T47D (cell line): ENCODE data around the gene SIX4.

ENCODE experiments used
- DNase-seq, 2 experiments: peaks; one replicate each; pipeline versions ENCODE4 v3.0.0 to v3.0.0-alpha.2; 2011 to 2012; ENCODE audit warnings: low read depth in 1 of 2, low spot score in 1 of 2
- JUND ChIP-seq: IDR thresholded peaks from 2 replicates; pipeline ENCODE4 v1.6.1; 2012; ENCODE audit warnings: low read depth
- in situ Hi-C: cut with HindIII; loops from 2 replicates; pipeline ENCODE4 v1.10.0; 2016; ENCODE audit warnings: low sequenced_read_pairs, low pct_unique_long_range_greater_than_20kb

The SIX4 gene

GRCh38 chr14:60665177-60665550 lies 59.0 kb downstream of the SIX4 start:
- no peak for TF ChIP-seq JUND
- in situ Hi-C loops: no loop called here
- no peak for DNase-seq

DNA sequence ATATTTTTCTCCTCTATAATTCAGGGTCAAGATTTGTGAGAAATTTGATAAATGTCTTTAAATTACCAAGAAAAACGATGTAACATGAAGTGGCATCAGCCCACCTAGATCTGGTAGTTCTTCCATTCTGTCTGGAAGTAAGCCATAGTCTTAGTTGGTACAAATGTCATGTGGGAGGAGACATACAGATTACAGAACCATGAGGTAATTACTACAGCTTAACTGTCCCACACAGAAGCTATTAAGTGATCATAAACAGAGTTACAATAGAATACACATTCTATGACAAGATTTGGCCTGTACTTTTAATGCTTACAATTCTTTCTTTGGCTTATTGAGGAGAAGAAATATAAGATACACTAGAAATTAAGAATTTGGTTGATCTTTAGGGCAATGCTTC lies 61.2 kb downstream of the SIX4 start:
- in situ Hi-C loops: no loop called here
- TF ChIP-seq JUND: no peak
- DNase-seq: no peak

GRCh38 chr14:60661721-60662120 lies 62.4 kb downstream of the SIX4 start:
- DNase-seq: no peak
- no peak for TF ChIP-seq JUND
- in situ Hi-C loops: no loop called here
